ENCODE measurements around the gene NDUFC1.

DNA sequence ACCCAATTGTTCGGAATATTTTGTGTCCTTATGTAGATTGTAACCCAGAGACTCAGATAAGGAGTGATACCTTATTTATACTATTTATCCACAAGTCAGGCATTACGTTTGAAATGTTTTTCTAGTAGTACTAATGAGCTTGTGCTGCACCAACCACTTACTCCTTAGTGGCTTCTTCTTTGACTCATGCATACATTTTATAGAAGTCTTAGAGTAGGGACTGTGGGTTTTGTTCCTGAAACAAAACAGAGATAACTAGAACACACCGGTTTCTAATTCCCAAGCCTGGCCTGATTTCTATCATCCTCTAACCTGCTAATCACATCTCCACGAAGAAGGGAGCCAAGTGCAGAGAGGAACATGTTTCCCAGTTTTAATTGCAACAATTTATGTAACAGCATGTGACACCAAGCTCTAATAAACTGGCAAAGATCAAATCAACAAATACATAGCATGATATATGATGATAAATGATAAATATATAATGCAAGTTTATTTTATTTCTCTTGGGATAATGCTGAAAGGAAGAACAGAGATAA lies 54.5 kb downstream of the NDUFC1 start:
- TF ChIP-seq, protein P1, sequence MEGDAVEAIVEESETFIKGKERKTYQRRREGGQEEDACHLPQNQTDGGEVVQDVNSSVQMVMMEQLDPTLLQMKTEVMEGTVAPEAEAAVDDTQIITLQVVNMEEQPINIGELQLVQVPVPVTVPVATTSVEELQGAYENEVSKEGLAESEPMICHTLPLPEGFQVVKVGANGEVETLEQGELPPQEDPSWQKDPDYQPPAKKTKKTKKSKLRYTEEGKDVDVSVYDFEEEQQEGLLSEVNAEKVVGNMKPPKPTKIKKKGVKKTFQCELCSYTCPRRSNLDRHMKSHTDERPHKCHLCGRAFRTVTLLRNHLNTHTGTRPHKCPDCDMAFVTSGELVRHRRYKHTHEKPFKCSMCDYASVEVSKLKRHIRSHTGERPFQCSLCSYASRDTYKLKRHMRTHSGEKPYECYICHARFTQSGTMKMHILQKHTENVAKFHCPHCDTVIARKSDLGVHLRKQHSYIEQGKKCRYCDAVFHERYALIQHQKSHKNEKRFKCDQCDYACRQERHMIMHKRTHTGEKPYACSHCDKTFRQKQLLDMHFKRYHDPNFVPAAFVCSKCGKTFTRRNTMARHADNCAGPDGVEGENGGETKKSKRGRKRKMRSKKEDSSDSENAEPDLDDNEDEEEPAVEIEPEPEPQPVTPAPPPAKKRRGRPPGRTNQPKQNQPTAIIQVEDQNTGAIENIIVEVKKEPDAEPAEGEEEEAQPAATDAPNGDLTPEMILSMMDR (IDR thresholded peaks at IDR 0.05; ENCODE audit: control extremely low read depth in 1 of 3, insufficient read depth in 1 of 3, low read depth in 1 of 3, low read length in 3 of 3), result no peak
- TF ChIP-seq EZH2 (IDR thresholded peaks at IDR 0.05; ENCODE audit: low read depth, low read length, severe bottlenecking), result no peak
- TF ChIP-seq, protein P2, sequence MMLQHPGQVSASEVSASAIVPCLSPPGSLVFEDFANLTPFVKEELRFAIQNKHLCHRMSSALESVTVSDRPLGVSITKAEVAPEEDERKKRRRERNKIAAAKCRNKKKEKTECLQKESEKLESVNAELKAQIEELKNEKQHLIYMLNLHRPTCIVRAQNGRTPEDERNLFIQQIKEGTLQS (IDR thresholded peaks at IDR 0.05; ENCODE audit: insufficient read depth, low read depth, low read length), result no peak
